HT1080 (cell line): ENCODE data around the gene OR1D2. TPM values are rescaled to one million over a fixed set of nuclear protein-coding genes. Genes with fewer than 3 reads are reported as not detected.
A peak's percentile ranks its signal among the peaks of the same experiment; 100 is the strongest.
"Not testable (repeated sequence)": the region's sequence is repeated elsewhere in the genome, so short reads cannot be mapped to it uniquely, and the experiment has no call there.

Experiments used
- DNase-seq: peaks from one replicate; pipeline ENCODE4 v3.0.0-alpha.2; 2015; ENCODE audit warnings: low read depth
- polyA plus RNA-seq, 2 experiments: library from polyadenylated mRNA; depleted of rRNA; stranded (reverse); fragments of >200 nt; gene quantifications; 2 replicates each; pipeline ENCODE4 v1.2.3, GENCODE V29; 2015
- total RNA-seq: library from RNA; depleted of rRNA; stranded (reverse); fragments of >200 nt; shearing (Covaris generic); gene quantifications from 2 replicates; pipeline ENCODE4 v1.2.3, GENCODE V29; 2014; rRNA removed

OR1D2 gene
- not detected in 2 replicates for total RNA-seq
- not detected in 2 replicates for polyA plus RNA-seq (2015; cell fraction: cytosol; rRNA removed)
- not detected in 2 replicates for polyA plus RNA-seq (2015; cell fraction: nucleus; rRNA removed)

- no peak for DNase-seq
Observed at GRCh38 chr17:3104322-3104721, at the start of gene OR1D2. OR1D2 (minus strand) TSS chr17:3104422; CDS start chr17:3092996, 11,426 bp downstream.

GRCh38 chr17:3137494-3137893, 33.3 kb upstream of the OR1D2 start:
- not testable (repeated sequence) for DNase-seq

GRCh38 chr17:3127451-3127850, 23.2 kb upstream of the OR1D2 start, which contains the start of gene OR1G1:
OR1G1 (minus strand) TSS chr17:3127551; CDS start chr17:3127551, 0 bp downstream.
- no peak for DNase-seq

- DNase-seq, result not testable (repeated sequence)
Observed at GRCh38 chr17:3073850-3074249, 30.4 kb downstream of the OR1D2 start.

GRCh38 chr17:3065192-3065591, 39.0 kb downstream of the OR1D2 start:
- DNase-seq, result not testable (repeated sequence)

- DNase-seq, result not testable (repeated sequence)
Observed at GRCh38 chr17:3063507-3063906, 40.7 kb downstream of the OR1D2 start, which contains the start of gene OR1D5. OR1D5 (minus strand) TSS chr17:3063607; CDS start chr17:3063607, 0 bp downstream.

- not testable (repeated sequence) for DNase-seq
Observed at GRCh38 chr17:3062824-3063377, 41.3 kb downstream of the OR1D2 start.

- not testable (repeated sequence) for DNase-seq
Observed at GRCh38 chr17:3054868-3055267, 49.4 kb downstream of the OR1D2 start.

GRCh38 chr17:3049705-3050295, 54.4 kb downstream of the OR1D2 start:
- peak; percentile 34 for DNase-seq

GRCh38 chr17:3048727-3049471, 55.3 kb downstream of the OR1D2 start:
- peak; percentile 99 for DNase-seq

GRCh38 chr17:3046753-3047152, 57.5 kb downstream of the OR1D2 start:
- no peak for DNase-seq

GRCh38 chr17:3043737-3044365, 60.4 kb downstream of the OR1D2 start:
- DNase-seq, result peak; percentile 36

GRCh38 chr17:3040882-3041281, 63.3 kb downstream of the OR1D2 start:
- DNase-seq, result no peak

GRCh38 chr17:3039736-3040135, 64.5 kb downstream of the OR1D2 start:
- DNase-seq, result no peak

GRCh38 chr17:3038941-3039340, 65.3 kb downstream of the OR1D2 start:
- no peak for DNase-seq

Other genes starting within 250 kb of the OR1D2 start
- gene OR1D5, start 40.8 kb downstream of the OR1D2 start, total RNA-seq, result not detected in 2 replicates
- gene OR1G1, start 23.1 kb upstream of the OR1D2 start, total RNA-seq, result not detected in 2 replicates
- gene OR1A2, start 93.1 kb upstream of the OR1D2 start, total RNA-seq, result not detected in 2 replicates
- gene OR1A1, start 103.2 kb upstream of the OR1D2 start, total RNA-seq, result not detected in 2 replicates
- not detected in 2 replicates for gene OR3A1, start 193.9 kb upstream of the OR1D2 start, total RNA-seq